Stimulated activated naive CD8-positive, alpha-beta T cell treated with anti-CD3 and anti-CD28 coated beads, Interleukin-15, Interleukin-2, amounts not matched to agents 100 U/mL and 50 U/mL, for 24 hours (primary cell): ENCODE data around the gene ABCG4.

Experiments
- ATAC-seq: fragments of 150-1000 bp; cut with Tn5 transposase; one replicate; pipeline ENCODE4 v1.10.0; 2021
- DNase-seq: peaks from one replicate; pipeline ENCODE4 v3.0.0; 2021

ABCG4 gene

DNA sequence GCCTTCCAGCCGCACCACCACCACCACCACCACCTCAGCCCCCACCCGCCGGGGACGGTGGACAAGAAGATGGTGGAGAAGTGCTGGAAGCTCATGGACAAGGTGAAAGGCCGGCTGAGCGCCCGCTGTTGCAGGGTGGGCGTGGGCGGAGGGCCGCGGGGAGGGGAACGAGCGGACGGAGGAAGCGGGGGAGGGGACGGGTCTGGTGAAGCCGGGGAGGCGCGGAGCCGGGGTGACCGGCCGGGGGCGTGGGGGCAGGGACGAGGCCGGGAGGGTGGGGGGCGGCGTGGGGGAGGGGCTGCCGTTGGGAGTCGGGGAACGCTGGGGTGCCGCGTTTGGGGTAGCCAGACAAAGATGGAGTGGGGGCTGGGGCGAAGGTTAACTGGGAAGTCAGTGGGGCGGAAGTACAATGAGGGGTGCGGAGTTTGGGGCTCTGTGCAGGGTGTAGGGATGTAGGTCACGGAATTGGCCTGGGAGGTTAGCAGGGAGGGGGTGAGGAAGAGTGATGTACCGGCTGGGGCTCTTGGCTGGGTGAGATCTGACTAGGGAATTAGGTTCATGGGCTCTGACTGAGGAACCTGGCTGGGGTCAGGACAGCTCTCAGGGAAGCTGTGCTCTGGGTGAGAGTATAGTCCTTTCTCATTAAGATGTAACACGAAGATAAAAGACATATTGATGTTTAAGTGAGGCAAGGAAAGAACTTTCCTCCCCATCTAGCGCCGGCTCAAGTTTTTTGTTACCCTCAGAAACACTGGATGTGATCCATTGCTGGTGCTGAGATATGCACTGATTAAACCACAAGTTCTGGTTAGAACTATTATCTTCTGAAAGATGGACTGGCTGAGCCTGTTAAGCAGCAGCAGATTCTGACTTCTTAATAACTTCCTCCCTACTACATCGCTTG lies 57.9 kb downstream of the ABCG4 start:
- ATAC-seq, result peak; percentile 56
- DNase-seq, result peak; percentile 75

DNA sequence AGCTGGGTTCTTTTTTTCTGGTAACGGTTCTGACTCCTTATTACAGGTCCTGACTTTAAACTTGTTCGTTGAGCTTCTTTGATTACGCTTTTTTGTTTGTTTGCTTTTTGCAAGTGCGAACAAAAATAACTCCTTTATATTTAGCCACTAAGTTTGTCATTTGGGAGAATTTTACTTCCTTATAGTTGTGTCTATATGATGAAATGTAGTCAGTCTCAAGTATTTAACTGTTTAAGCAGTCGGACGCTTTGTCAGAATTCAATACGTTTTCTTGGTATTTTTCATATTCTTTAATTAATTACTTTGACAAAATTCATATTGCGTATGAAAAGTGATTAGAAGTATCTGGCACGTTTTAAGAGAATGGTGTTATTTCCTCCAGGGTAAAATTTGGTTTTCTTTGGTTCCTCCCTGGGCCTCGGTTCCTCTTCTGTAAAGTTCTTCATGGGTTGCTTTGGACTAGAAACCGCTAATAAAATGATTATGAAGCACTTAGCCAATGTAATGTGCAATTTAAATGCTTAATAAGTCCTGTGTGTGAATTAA lies 58.6 kb downstream of the ABCG4 start:
- DNase-seq (no peak), ATAC-seq (no peak)

DNA sequence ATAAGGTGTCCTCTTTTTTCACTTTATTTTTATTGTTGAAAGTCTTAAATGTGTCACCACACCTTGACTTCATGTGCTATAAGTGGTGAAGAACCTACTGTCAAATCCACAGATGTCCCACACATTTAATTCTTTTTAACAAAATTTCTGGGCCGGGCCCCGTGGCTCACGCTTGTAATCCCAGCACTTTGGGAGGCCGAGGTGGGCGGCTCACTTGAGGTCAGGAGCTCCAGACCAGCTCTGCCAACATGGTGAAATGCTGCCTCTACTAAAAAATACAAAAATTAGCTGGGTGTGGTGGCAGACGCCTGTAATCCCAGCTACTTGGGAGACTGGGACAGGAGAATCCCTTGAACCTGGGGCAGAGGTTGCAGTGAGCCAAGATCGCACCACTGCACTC lies 60.3 kb downstream of the ABCG4 start:
- ATAC-seq (no peak), DNase-seq (no peak)

DNA sequence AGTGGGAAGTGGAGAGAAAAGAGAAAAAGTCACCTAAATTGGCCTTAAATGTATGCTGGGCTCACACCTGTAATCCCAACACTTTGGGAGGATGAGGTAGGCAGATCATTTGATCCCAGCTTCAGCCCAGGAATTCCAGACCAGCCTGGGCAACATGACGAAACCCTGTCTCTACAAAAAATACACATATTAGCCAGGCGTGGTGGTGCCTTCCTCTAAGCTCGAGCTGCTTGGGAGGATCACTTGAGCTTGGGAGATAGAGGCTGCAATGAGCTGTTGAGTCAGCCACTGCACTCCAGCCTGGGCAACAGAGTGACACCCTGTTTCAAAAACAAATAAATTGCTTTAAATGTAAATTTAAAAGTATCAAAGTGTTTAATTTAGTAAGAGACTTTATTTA lies 61.2 kb downstream of the ABCG4 start:
- DNase-seq, result no peak
- no peak for ATAC-seq
